Lower leg skin (tissue), 4 donors: Measurements from ENCODE around the gene C17orf67. TPM values are rescaled to one million over a fixed set of nuclear protein-coding genes. Genes with fewer than 3 reads are reported as not detected.

Source experiments
- DNase-seq, 2 donors: peaks; one replicate each; pipeline ENCODE4 v3.0.0-alpha.2; 2019; ENCODE audit warnings: low spot score in 2 of 2
- H3K4me3 ChIP-seq: fragments of 200-600 bp; sonication (generic); 2 replicates; pipeline ENCODE4 v1.5.1; 2017; ENCODE audit warnings: mild to moderate bottlenecking, low read depth; ENCODE audit not compliant: poor library complexity, severe bottlenecking
- POLR2A ChIP-seq, 2 donors: fragments of 450-650 bp; IDR thresholded peaks; one replicate each; pipeline ENCODE4 v1.6.1; 2016 to 2017; ENCODE audit warnings: antibody characterized with exemption in 2 of 2, mild to moderate bottlenecking in 1 of 2, moderate library complexity in 1 of 2
- WGBS, 2 donors: methylation state at CpG; one replicate each; pipeline ENCODE4 v1.1.5; 2018; 5-methylcytosine and 5-hydroxymethylcytosine counted together
- intact Hi-C: fragments of 100-400 bp; cut with DNase I; formaldehyde crosslinking; loops from one replicate; pipeline ENCODE4 v1.15.0; 2023; ENCODE audit warnings: low total_unique reads
- total RNA-seq, 4 donors: library from RNA; depleted of rRNA; stranded (reverse); fragments of >200 nt; gene quantifications; one replicate each; pipeline ENCODE4 v1.1.0, GENCODE V29; 2016
- TF ChIP-seq, protein P1 (sequence below), 3 donors: fragments of 450-650 bp; IDR thresholded peaks; one replicate each; pipeline ENCODE4 v1.5.1; 2016; ENCODE audit warnings: antibody characterized with exemption in 3 of 3, mild to moderate bottlenecking in 3 of 3, moderate library complexity in 2 of 3

The C17orf67 gene
- total RNA-seq, 4 donors from 2014 or later, result 0.58 to 1.2 (median 0.88) TPM; not detected in 1

DNA sequence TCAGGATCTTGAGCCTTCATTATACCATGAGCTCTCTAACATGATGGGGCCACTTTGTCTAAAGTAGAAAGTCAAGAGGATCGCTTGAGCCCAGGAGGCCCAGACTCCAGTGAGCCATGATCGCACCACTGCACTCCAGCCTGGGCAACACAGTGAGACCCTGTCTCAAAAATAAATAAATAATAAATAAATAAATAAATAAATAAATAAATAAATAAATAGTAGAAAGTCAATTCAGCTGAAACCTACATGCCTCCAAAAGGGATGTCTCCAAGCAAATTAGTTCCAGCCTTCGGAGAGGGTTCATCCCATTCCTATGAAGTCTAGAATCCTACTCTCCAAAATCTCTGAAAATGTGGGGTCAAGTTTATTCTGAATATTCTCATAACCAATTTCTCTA, 26.0 kb downstream of the C17orf67 start:
- TF ChIP-seq, protein P1, sequence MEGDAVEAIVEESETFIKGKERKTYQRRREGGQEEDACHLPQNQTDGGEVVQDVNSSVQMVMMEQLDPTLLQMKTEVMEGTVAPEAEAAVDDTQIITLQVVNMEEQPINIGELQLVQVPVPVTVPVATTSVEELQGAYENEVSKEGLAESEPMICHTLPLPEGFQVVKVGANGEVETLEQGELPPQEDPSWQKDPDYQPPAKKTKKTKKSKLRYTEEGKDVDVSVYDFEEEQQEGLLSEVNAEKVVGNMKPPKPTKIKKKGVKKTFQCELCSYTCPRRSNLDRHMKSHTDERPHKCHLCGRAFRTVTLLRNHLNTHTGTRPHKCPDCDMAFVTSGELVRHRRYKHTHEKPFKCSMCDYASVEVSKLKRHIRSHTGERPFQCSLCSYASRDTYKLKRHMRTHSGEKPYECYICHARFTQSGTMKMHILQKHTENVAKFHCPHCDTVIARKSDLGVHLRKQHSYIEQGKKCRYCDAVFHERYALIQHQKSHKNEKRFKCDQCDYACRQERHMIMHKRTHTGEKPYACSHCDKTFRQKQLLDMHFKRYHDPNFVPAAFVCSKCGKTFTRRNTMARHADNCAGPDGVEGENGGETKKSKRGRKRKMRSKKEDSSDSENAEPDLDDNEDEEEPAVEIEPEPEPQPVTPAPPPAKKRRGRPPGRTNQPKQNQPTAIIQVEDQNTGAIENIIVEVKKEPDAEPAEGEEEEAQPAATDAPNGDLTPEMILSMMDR (IDR thresholded peaks at IDR 0.05), result no peak
- no peak for TF ChIP-seq POLR2A (IDR thresholded peaks at IDR 0.05)
- WGBS, 2 donors, result 94 to 99% methylated on average over 3 of the region's 3 CpGs
- DNase-seq, result no peak
- H3K4me3 ChIP-seq, result no peak overlapping the region
- intact Hi-C loops, result no loop called here

- no peak overlapping the region for H3K4me3 ChIP-seq
- no peak for TF ChIP-seq POLR2A (IDR thresholded peaks at IDR 0.05)
- TF ChIP-seq, protein P1 (IDR thresholded peaks at IDR 0.05), result no peak
- no peak for DNase-seq
- WGBS, 2 donors, result 81 to 86% methylated on average over 4 of the region's 4 CpGs
- intact Hi-C loops, result no loop called here
These were observed 26.8 kb downstream of the C17orf67 start for GRCh38 chr17:56806949-56807348.

- H3K4me3 ChIP-seq, result no peak overlapping the region
- no peak for DNase-seq
- intact Hi-C loops, result no loop called here
- WGBS, 2 donors, result 71 to 72% methylated on average over 3 of the region's 3 CpGs
- TF ChIP-seq, protein P1 (IDR thresholded peaks at IDR 0.05), result no peak
- TF ChIP-seq POLR2A (IDR thresholded peaks at IDR 0.05), result no peak
These were observed 29.3 kb downstream of the C17orf67 start for GRCh38 chr17:56804454-56804853.

- DNase-seq, result no peak
- intact Hi-C loops, result no loop called here
- 59 to 68% methylated on average over 1 of the region's 1 CpG for WGBS, 2 donors
- no peak overlapping the region for H3K4me3 ChIP-seq
- TF ChIP-seq, protein P1 (IDR thresholded peaks at IDR 0.05), result no peak
- TF ChIP-seq POLR2A (IDR thresholded peaks at IDR 0.05), result no peak
These were observed 30.6 kb downstream of the C17orf67 start for GRCh38 chr17:56803071-56803470.

GRCh38 chr17:56801459-56802178, 32.1 kb downstream of the C17orf67 start:
- no peak for TF ChIP-seq POLR2A (IDR thresholded peaks at IDR 0.05)
- TF ChIP-seq, protein P1 (IDR thresholded peaks at IDR 0.05), result no peak
- intact Hi-C loops, result no loop called here
- no peak for DNase-seq
- WGBS, 2 donors, result 82% methylated on average over 4 of the region's 4 CpGs
- H3K4me3 ChIP-seq, result no peak overlapping the region

DNA sequence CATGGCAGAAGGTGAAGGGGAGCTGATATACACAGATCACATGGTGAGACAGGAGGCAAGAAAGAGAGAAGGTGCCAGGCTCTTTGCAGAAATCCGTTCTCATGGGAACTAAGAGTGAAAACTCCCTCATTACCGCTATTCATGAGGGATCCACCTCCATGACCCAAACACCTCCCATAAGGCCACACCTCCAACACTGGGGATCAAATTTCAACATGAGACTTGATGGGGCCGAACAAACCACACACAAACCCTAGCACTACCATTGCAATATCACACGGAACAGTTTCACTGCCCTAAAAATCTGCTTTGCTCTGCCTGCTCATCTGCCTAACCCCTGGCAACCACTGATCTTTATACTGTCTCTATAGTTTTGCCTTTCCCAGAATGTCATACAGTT, 34.8 kb downstream of the C17orf67 start:
- no peak overlapping the region for H3K4me3 ChIP-seq
- DNase-seq, result no peak
- no peak for TF ChIP-seq POLR2A (IDR thresholded peaks at IDR 0.05)
- TF ChIP-seq, protein P1 (IDR thresholded peaks at IDR 0.05), result no peak
- WGBS, 2 donors, result 41 to 45% methylated on average over 4 of the region's 4 CpGs
- intact Hi-C loops, result no loop called here
